Measurements from ENCODE around the gene LCMT2.

The LCMT2 gene

GRCh38 chr15:43276563-43277200 is 53.7 kb downstream of the LCMT2 start:
- no peak for DNase-seq

- no peak for DNase-seq
Measured at GRCh38 chr15:43275740-43276562, 54.4 kb downstream of the LCMT2 start.

- DNase-seq: peak in 5 of 51 donors; percentile 13 to 35 (median 16)
Measured at GRCh38 chr15:43274136-43274535, 56.2 kb downstream of the LCMT2 start.
